ENCODE results near the gene AKAP11. TPM values are rescaled to one million over a fixed set of nuclear protein-coding genes. Genes with fewer than 3 reads are reported as not detected.

The AKAP11 gene
- total RNA-seq, 1 experiment from 2014 or later = 5.2 TPM

GRCh38 chr13:42247883-42248282, 24.1 kb upstream of the AKAP11 start:
- ChIA-PET CTCF (no interaction called here), POLR2A (ENCODE audit: unreplicated experiment) (no interaction called here)
- BruUV-seq (replicated peaks) = no TSS peak
- H3K27me3 ChIP-seq (ENCODE audit: low read length) = no peaks in the 10 kb centered on the region
- H3K9me2 ChIP-seq (replicated peaks; ENCODE audit: low read length) = no peaks in the 10 kb centered on the region
- no peak overlapping the region for H3K27ac ChIP-seq (ENCODE audit: low read length)
- no peak overlapping the region for H3K4me2 ChIP-seq (ENCODE audit: low read length)
- H2AFZ ChIP-seq (ENCODE audit: low read length) = no peak overlapping the region
- no peaks in the 10 kb centered on the region for H3K9me3 ChIP-seq (ENCODE audit: low read length)
- no peaks in the 10 kb centered on the region for H3K4me1 ChIP-seq (ENCODE audit: insufficient read depth, low read length)
- no peaks in the 10 kb centered on the region for H3K36me3 ChIP-seq (ENCODE audit: low read depth, low read length)
- H3K79me2 ChIP-seq (ENCODE audit: low read length) = no peaks in the 10 kb centered on the region
- H3K4me3 ChIP-seq (ENCODE audit: low read length) = no peak overlapping the region
- ATAC-seq = peak; percentile 73
- intact Hi-C loops (cut with micrococcal nuclease) = no loop called here
- no peak for TF ChIP-seq EZH2phosphoT487 (IDR thresholded peaks at IDR 0.05; ENCODE audit: borderline replicate concordance, low read length)
- no peak for TF ChIP-seq EZH2 (IDR thresholded peaks at IDR 0.05; ENCODE audit: low read length, unreplicated experiment)
- no peak for TF ChIP-seq CTCF (conservative IDR thresholded peaks at IDR 0.05; ENCODE audit: low read depth, low read length)
- no peaks in the 10 kb centered on the region for H4K20me1 ChIP-seq (ENCODE audit: low read length)
- peak; percentile 34 for DNase-seq
- no peaks in the 10 kb centered on the region for H3F3A ChIP-seq (ENCODE audit: low read length, unreplicated experiment)
- H3K9ac ChIP-seq (ENCODE audit: low read length) = no peak overlapping the region

- H3F3A ChIP-seq (ENCODE audit: low read length, unreplicated experiment) = no peaks in the 10 kb centered on the region
- POLR2A ChIA-PET (ENCODE audit: unreplicated experiment) = no interaction called here
- no peaks in the 10 kb centered on the region for H3K4me1 ChIP-seq (ENCODE audit: insufficient read depth, low read length)
- DNase-seq (no peak), ATAC-seq (no peak)
- H3K4me2 ChIP-seq (ENCODE audit: low read length) = no peak overlapping the region
- H4K20me1 ChIP-seq (ENCODE audit: low read length) = no peaks in the 10 kb centered on the region
- H2AFZ ChIP-seq (ENCODE audit: low read length) = no peak overlapping the region
- H3K79me2 ChIP-seq (ENCODE audit: low read length) = no peaks in the 10 kb centered on the region
- TF ChIP-seq CTCF (conservative IDR thresholded peaks at IDR 0.05; ENCODE audit: low read depth, low read length) (no peak), EZH2 (IDR thresholded peaks at IDR 0.05; ENCODE audit: low read length, unreplicated experiment) (no peak), EZH2phosphoT487 (IDR thresholded peaks at IDR 0.05; ENCODE audit: borderline replicate concordance, low read length) (no peak)
- no peak overlapping the region for H3K9ac ChIP-seq (ENCODE audit: low read length)
- intact Hi-C loops (cut with micrococcal nuclease) = no loop called here
- H3K36me3 ChIP-seq (ENCODE audit: low read depth, low read length) = no peaks in the 10 kb centered on the region
- H3K9me3 ChIP-seq (ENCODE audit: low read length) = no peaks in the 10 kb centered on the region
- H3K27me3 ChIP-seq (ENCODE audit: low read length) = no peaks in the 10 kb centered on the region
- no peak overlapping the region for H3K27ac ChIP-seq (ENCODE audit: low read length)
- CTCF ChIA-PET = no interaction called here
- no TSS peak for BruUV-seq (replicated peaks)
- no peak overlapping the region for H3K4me3 ChIP-seq (ENCODE audit: low read length)
- H3K9me2 ChIP-seq (replicated peaks; ENCODE audit: low read length) = no peaks in the 10 kb centered on the region
These were observed 16.1 kb upstream of the AKAP11 start for GRCh38 chr13:42255886-42256285.

GRCh38 chr13:42258747-42259146, 13.2 kb upstream of the AKAP11 start:
- no peak overlapping the region for H2AFZ ChIP-seq (ENCODE audit: low read length)
- no peaks in the 10 kb centered on the region for H3K79me2 ChIP-seq (ENCODE audit: low read length)
- POLR2A ChIA-PET (ENCODE audit: unreplicated experiment) = no interaction called here
- no peaks in the 10 kb centered on the region for H3K4me1 ChIP-seq (ENCODE audit: insufficient read depth, low read length)
- no peak overlapping the region for H3K4me2 ChIP-seq (ENCODE audit: low read length)
- intact Hi-C loops (cut with micrococcal nuclease) = no loop called here
- H3K36me3 ChIP-seq (ENCODE audit: low read depth, low read length) = no peaks in the 10 kb centered on the region
- DNase-seq (no peak), ATAC-seq (no peak)
- H3K9ac ChIP-seq (ENCODE audit: low read length) = no peak overlapping the region
- no TSS peak for BruUV-seq (replicated peaks)
- H3K9me2 ChIP-seq (replicated peaks; ENCODE audit: low read length) = no peaks in the 10 kb centered on the region
- H3F3A ChIP-seq (ENCODE audit: low read length, unreplicated experiment) = no peaks in the 10 kb centered on the region
- no peak overlapping the region for H3K4me3 ChIP-seq (ENCODE audit: low read length)
- H3K27me3 ChIP-seq (ENCODE audit: low read length) = no peaks in the 10 kb centered on the region
- no peaks in the 10 kb centered on the region for H3K9me3 ChIP-seq (ENCODE audit: low read length)
- CTCF ChIA-PET = no interaction called here
- TF ChIP-seq CTCF (conservative IDR thresholded peaks at IDR 0.05; ENCODE audit: low read depth, low read length) (no peak), EZH2 (IDR thresholded peaks at IDR 0.05; ENCODE audit: low read length, unreplicated experiment) (no peak), EZH2phosphoT487 (IDR thresholded peaks at IDR 0.05; ENCODE audit: borderline replicate concordance, low read length) (no peak)
- no peak overlapping the region for H3K27ac ChIP-seq (ENCODE audit: low read length)
- H4K20me1 ChIP-seq (ENCODE audit: low read length) = no peaks in the 10 kb centered on the region
